NB4 (cell line): ENCODE measurements around the gene OLFML2A.
A peak's percentile ranks its signal among the peaks of the same experiment; 100 is the strongest.

Experiments used
- DNase-seq: peaks from one replicate; pipeline ENCODE4 v3.0.0; 2010; ENCODE audit warnings: low read depth
- H3K4me3 ChIP-seq: one replicate; pipeline ENCODE4 v1.5.1; 2011; ENCODE audit warnings: mild to moderate bottlenecking, low read depth, low read length, moderate library complexity
- MYC ChIP-seq: IDR thresholded peaks from 2 replicates; pipeline ENCODE4 v1.6.1; 2011; ENCODE audit warnings: low read depth, low read length
- POLR2A ChIP-seq: IDR thresholded peaks from 2 replicates; pipeline ENCODE4 v1.6.1; 2011; ENCODE audit warnings: mild to moderate bottlenecking; ENCODE audit not compliant: insufficient read length; ENCODE audit errors: extremely low read depth
- TF ChIP-seq, protein P1 (sequence below): IDR thresholded peaks from one replicate; pipeline ENCODE4 v1.5.1; 2012; ENCODE audit warnings: low read depth, low read length
- TF ChIP-seq, protein P2 (sequence below): IDR thresholded peaks from 2 replicates; pipeline ENCODE4 v1.6.1; 2011; ENCODE audit warnings: low read depth, low read length

OLFML2A gene

DNA sequence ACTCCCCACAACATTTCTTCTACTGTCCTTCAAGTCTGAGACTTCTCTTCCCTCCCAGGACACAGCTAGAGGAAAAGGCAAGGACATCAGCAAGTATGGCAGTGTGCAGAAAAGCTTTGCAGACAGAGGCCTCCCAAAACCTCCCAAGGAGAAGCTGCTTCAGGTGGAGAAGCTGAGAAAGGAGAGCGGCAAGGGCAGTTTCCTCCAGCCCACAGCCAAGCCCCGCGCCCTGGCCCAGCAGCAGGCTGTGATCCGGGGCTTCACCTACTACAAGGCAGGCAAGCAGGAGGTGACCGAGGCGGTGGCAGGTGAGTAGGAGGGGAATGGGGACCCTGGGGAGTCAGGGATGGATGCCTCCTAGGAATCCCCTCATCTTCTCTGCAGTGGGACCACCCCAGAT, 24.4 kb downstream of the OLFML2A start:
- TF ChIP-seq POLR2A (no peak), MYC (no peak)
- TF ChIP-seq, protein P1, sequence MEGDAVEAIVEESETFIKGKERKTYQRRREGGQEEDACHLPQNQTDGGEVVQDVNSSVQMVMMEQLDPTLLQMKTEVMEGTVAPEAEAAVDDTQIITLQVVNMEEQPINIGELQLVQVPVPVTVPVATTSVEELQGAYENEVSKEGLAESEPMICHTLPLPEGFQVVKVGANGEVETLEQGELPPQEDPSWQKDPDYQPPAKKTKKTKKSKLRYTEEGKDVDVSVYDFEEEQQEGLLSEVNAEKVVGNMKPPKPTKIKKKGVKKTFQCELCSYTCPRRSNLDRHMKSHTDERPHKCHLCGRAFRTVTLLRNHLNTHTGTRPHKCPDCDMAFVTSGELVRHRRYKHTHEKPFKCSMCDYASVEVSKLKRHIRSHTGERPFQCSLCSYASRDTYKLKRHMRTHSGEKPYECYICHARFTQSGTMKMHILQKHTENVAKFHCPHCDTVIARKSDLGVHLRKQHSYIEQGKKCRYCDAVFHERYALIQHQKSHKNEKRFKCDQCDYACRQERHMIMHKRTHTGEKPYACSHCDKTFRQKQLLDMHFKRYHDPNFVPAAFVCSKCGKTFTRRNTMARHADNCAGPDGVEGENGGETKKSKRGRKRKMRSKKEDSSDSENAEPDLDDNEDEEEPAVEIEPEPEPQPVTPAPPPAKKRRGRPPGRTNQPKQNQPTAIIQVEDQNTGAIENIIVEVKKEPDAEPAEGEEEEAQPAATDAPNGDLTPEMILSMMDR: no peak
- TF ChIP-seq, protein P2, sequence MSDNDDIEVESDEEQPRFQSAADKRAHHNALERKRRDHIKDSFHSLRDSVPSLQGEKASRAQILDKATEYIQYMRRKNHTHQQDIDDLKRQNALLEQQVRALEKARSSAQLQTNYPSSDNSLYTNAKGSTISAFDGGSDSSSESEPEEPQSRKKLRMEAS: no peak
- H3K4me3 ChIP-seq: no peak overlapping the region
- no peak for DNase-seq

DNA sequence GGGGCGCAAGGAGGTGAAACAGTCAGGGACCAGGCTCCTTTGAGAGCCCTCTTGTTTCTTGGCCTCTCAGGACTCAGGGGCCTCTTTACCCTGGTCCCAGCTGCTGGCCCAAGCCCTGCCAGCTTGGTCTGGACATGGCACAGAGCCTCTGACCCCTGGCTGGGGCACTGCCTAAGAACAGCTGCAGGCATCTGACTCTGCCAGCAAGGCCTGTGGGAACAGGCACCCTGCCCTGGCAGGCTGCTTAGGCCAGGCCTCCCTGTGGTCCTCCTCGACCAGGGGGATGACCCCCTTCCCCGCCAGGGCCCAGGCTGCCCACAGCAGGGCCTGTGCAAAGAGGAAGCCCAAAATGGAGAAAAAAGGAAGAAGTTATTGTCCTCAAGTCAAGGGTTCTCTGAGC, 25.5 kb downstream of the OLFML2A start:
- DNase-seq: peak; percentile 23
- TF ChIP-seq, protein P1: no peak
- TF ChIP-seq, protein P2: no peak
- TF ChIP-seq POLR2A (no peak), MYC (no peak)
- no peak overlapping the region for H3K4me3 ChIP-seq

DNA sequence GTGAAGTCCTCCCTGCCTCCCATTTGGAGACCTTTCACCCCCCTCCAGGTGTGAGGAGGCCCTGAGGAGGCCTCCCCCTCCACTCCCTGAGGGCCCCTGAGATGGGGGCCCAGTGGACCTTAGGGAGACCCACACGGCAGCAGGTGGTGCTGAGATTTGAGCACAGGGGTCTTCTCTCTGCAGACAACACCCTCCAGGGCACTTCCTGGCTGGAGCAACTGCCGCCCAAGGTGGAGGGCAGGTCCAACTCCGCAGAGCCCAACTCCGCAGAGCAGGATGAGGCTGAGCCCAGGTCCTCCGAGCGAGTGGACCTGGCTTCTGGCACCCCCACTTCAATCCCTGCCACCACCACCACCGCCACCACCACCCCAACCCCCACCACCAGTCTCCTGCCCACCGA, 27.0 kb downstream of the OLFML2A start:
- no peak overlapping the region for H3K4me3 ChIP-seq
- TF ChIP-seq, protein P1: no peak
- DNase-seq: no peak

DNA sequence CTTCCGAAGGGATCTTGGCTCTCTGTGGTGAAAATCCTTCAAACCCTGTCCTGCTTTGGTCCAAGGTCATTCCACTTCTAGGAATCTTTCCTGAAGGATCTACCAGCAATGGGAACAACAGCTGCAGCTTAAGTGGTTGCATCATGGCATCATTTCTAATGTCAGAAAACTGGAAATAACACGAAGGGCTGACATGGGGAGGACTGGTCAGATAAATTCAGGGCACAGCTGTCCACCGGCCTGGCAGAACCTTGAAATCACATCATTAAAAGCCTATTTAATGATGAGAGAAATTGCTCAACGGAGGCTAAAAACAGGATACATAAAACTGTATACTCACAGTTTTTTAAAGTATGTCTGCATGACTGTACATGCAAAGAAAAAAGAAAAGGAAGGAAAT, 28.3 kb downstream of the OLFML2A start:
- no peak overlapping the region for H3K4me3 ChIP-seq
- TF ChIP-seq POLR2A (no peak), MYC (no peak)
- TF ChIP-seq, protein P1: no peak
- TF ChIP-seq, protein P2: no peak
- no peak for DNase-seq

DNA sequence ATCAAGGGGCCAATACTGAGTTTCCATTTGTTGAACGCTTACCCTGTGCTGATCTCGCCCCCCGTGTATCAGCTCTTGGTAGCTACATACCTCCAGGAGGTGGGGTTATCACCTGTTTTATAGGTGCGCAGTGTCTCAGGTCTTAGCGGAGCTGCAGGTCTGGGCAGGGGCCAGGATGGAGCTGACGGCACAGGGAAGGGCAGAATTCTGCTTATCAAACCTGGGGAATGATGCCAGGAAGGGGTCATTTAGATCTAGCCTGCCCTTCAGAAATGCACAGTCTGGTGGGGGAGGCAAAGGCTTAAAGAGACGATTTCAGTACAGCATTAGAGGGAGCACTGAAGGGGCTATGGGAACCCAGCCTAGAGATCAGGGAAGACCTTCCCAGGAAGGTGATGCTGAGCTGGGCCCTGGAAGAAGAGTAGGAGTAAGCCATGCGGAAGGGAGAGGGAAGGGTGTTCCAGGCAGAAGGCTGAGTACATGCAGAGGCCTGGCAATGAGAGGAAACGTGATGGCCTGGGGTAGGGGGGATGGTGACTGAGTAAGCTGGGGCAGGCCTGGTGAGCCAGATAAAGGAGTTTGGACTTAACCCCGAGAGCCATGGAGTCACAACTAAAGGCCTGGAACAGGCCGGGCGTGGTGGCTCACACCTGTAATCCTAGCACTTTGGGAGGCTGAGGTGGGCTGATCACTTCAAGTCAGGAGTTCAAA, 31.5 kb downstream of the OLFML2A start:
- no peak for DNase-seq
- no peak overlapping the region for H3K4me3 ChIP-seq
- TF ChIP-seq, protein P2: no peak
- no peak for TF ChIP-seq POLR2A

DNA sequence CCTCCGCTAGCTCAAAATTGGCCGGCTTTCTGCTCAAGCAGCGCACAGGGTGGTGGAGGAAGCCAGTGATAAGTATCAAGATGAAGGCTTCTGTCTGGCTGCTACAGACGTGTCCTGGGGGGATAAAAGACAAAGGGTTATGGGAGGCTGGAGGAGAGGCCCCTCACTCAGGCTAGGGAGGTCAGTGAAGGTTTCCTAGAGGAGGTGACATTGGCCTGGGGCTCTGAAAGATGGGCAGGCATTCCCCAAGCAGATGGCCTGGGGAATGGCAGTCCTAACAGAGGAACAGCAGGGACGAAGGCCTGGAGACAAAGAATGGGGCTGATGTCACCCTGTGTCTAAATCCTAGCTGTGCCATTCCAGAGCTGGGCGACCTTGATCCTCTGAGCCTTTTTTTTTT, 32.3 kb downstream of the OLFML2A start:
- H3K4me3 ChIP-seq: no peak overlapping the region
- no peak for DNase-seq
- TF ChIP-seq, protein P2: no peak
- TF ChIP-seq, protein P1: no peak
- TF ChIP-seq MYC (no peak), POLR2A (no peak)
